Measurements from ENCODE around the gene BCAP31.

- TF ChIP-seq, protein P1, sequence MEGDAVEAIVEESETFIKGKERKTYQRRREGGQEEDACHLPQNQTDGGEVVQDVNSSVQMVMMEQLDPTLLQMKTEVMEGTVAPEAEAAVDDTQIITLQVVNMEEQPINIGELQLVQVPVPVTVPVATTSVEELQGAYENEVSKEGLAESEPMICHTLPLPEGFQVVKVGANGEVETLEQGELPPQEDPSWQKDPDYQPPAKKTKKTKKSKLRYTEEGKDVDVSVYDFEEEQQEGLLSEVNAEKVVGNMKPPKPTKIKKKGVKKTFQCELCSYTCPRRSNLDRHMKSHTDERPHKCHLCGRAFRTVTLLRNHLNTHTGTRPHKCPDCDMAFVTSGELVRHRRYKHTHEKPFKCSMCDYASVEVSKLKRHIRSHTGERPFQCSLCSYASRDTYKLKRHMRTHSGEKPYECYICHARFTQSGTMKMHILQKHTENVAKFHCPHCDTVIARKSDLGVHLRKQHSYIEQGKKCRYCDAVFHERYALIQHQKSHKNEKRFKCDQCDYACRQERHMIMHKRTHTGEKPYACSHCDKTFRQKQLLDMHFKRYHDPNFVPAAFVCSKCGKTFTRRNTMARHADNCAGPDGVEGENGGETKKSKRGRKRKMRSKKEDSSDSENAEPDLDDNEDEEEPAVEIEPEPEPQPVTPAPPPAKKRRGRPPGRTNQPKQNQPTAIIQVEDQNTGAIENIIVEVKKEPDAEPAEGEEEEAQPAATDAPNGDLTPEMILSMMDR (conservative IDR thresholded peaks at IDR 0.05; ENCODE audit: low read depth, low read length) = no peak
- no peak for TF ChIP-seq EZH2 (IDR thresholded peaks at IDR 0.05; ENCODE audit: low read length, unreplicated experiment)
- TF ChIP-seq EZH2phosphoT487 (IDR thresholded peaks at IDR 0.05; ENCODE audit: borderline replicate concordance, low read length) = no peak
Measured at GRCh38 chrX:153696100-153696499, 28.1 kb downstream of the BCAP31 start.

All from PC-3 (cell line).